H9 (cell line): Measurements from ENCODE around the gene TGM5. TPM values are rescaled to one million over a fixed set of nuclear protein-coding genes. Genes with fewer than 3 reads are reported as not detected.

ENCODE experiments used
- DNase-seq: peaks from one replicate; pipeline ENCODE4 v3.0.0-alpha.2; 2017
- H2AFZ ChIP-seq: one replicate; pipeline ENCODE4 v1.6.1; 2013; ENCODE audit warnings: mild to moderate bottlenecking, low read length, control low read depth, moderate library complexity
- H2AK5ac ChIP-seq: 2 replicates; pipeline ENCODE4 v1.6.1; 2013; ENCODE audit warnings: low read length, control low read depth, mixed read lengths; ENCODE audit not compliant: insufficient read length
- H2BK120ac ChIP-seq: one replicate; pipeline ENCODE4 v1.6.1; 2013; ENCODE audit warnings: low read depth, mild to moderate bottlenecking, low read length, control low read depth, inconsistent platforms; ENCODE audit not compliant: poor library complexity, severe bottlenecking
- H2BK12ac ChIP-seq: 2 replicates; pipeline ENCODE4 v1.6.1; 2013; ENCODE audit warnings: low read length, control low read depth, mixed read lengths, low read depth; ENCODE audit not compliant: insufficient read length
- H2BK15ac ChIP-seq: 2 replicates; pipeline ENCODE4 v1.6.1; 2013; ENCODE audit warnings: low read depth, low read length, control low read depth
- H2BK20ac ChIP-seq: one replicate; pipeline ENCODE4 v1.6.1; 2013; ENCODE audit warnings: low read depth, mild to moderate bottlenecking, low read length, control low read depth, inconsistent platforms; ENCODE audit not compliant: poor library complexity, severe bottlenecking
- H2BK5ac ChIP-seq: 2 replicates; pipeline ENCODE4 v1.6.1; 2013; ENCODE audit warnings: low read length, control low read depth, mixed read lengths; ENCODE audit not compliant: insufficient read length
- H3K14ac ChIP-seq: 2 replicates; pipeline ENCODE4 v1.6.1; 2013; ENCODE audit warnings: low read length, control low read depth; ENCODE audit not compliant: insufficient read depth
- H3K18ac ChIP-seq: 2 replicates; pipeline ENCODE4 v1.6.1; 2013; ENCODE audit warnings: low read depth, mild to moderate bottlenecking, mixed read lengths, low read length, control low read depth; ENCODE audit not compliant: insufficient read length
- H3K23ac ChIP-seq: 2 replicates; pipeline ENCODE4 v1.6.1; 2013; ENCODE audit warnings: low read length, control low read depth, mixed read lengths, low read depth; ENCODE audit not compliant: insufficient read length
- H3K23me2 ChIP-seq: 2 replicates; pipeline ENCODE4 v1.6.1; 2013; ENCODE audit warnings: low read depth, mild to moderate bottlenecking, mixed read lengths, low read length, control low read depth; ENCODE audit not compliant: insufficient read length, poor library complexity, severe bottlenecking
- H3K27ac ChIP-seq: 2 replicates; pipeline ENCODE4 v1.5.1; 2013; ENCODE audit warnings: low read length, control low read depth, mixed read lengths, low read depth; ENCODE audit not compliant: insufficient read length
- H3K27me3 ChIP-seq: 2 replicates; pipeline ENCODE4 v1.6.1; 2013; ENCODE audit warnings: low read length, control low read depth, inconsistent platforms; ENCODE audit not compliant: insufficient read depth
- H3K4ac ChIP-seq: 2 replicates; pipeline ENCODE4 v1.6.1; 2013; ENCODE audit warnings: low read depth, mild to moderate bottlenecking, control low read depth, inconsistent platforms, low read length, moderate library complexity
- H3K4me1 ChIP-seq: 2 replicates; pipeline ENCODE4 v1.6.1; 2013; ENCODE audit warnings: low read length, control low read depth, inconsistent platforms; ENCODE audit not compliant: insufficient read depth
- H3K4me2 ChIP-seq: 2 replicates; pipeline ENCODE4 v1.6.1; 2013; ENCODE audit warnings: low read length, control low read depth, mixed read lengths; ENCODE audit not compliant: insufficient read length, insufficient read depth
- H3K56ac ChIP-seq: 2 replicates; pipeline ENCODE4 v1.6.1; 2013; ENCODE audit warnings: low read depth, mild to moderate bottlenecking, mixed read lengths, low read length, control low read depth; ENCODE audit not compliant: insufficient read length
- H3K79me1 ChIP-seq: 2 replicates; pipeline ENCODE4 v1.6.1; 2013; ENCODE audit warnings: low read depth, mild to moderate bottlenecking, moderate library complexity, low read length, control low read depth, inconsistent platforms; ENCODE audit not compliant: insufficient read depth, poor library complexity, severe bottlenecking
- H3K79me2 ChIP-seq: 2 replicates; pipeline ENCODE4 v1.6.1; 2013; ENCODE audit warnings: low read length, control low read depth, inconsistent platforms; ENCODE audit not compliant: insufficient read depth
- H3K9ac ChIP-seq: 2 replicates; pipeline ENCODE4 v1.6.1; 2013; ENCODE audit warnings: low read length, control low read depth, mixed read lengths; ENCODE audit not compliant: insufficient read length; ENCODE audit errors: extremely low read depth
- H3K9me3 ChIP-seq: one replicate; pipeline ENCODE4 v1.6.1; 2013; ENCODE audit warnings: low read depth, low read length, inconsistent platforms; ENCODE audit not compliant: control insufficient read depth
- H3T11ph ChIP-seq: one replicate; pipeline ENCODE4 v1.6.1; 2013; ENCODE audit warnings: mild to moderate bottlenecking, low read length, control low read depth, inconsistent platforms
- H4K20me1 ChIP-seq: one replicate; pipeline ENCODE4 v1.6.1; 2013; ENCODE audit not compliant: control insufficient read depth, insufficient read length, insufficient read depth
- H4K5ac ChIP-seq: 2 replicates; pipeline ENCODE4 v1.6.1; 2013; ENCODE audit warnings: low read depth, mild to moderate bottlenecking, mixed read lengths, low read length, control low read depth; ENCODE audit not compliant: insufficient read length
- H4K8ac ChIP-seq: replicated peaks from 2 replicates; pipeline ENCODE4 v1.6.1; 2013; ENCODE audit warnings: low read length, control low read depth, mixed read lengths, low read depth; ENCODE audit not compliant: insufficient read length
- H4K91ac ChIP-seq: 2 replicates; pipeline ENCODE4 v1.6.1; 2013; ENCODE audit warnings: low read depth, mild to moderate bottlenecking, moderate library complexity, mixed read lengths, low read length, control low read depth; ENCODE audit not compliant: insufficient read length
- H3K27ac Mint-ChIP-seq, 3 experiments: 2 replicates in 2 of 3; 3 replicates in 1 of 3; pipeline ENCODE4 v1.8.0; 2020 to 2021; ENCODE audit warnings: mixed read lengths in 3 of 3, mild to moderate bottlenecking in 1 of 3, moderate library complexity in 1 of 3
- H3K27me3 Mint-ChIP-seq: 2 replicates; pipeline ENCODE4 v1.8.0; 2021; ENCODE audit warnings: low read depth, mild to moderate bottlenecking, moderate library complexity, mixed read lengths
- H3K36me3 Mint-ChIP-seq, 3 experiments: 2 replicates in 2 of 3; 3 replicates in 1 of 3; pipeline ENCODE4 v1.8.0; 2020 to 2021; ENCODE audit warnings: low read depth in 3 of 3, mixed read lengths in 3 of 3; ENCODE audit not compliant: insufficient read depth in 1 of 3
- H3K4me1 Mint-ChIP-seq, 2 experiments: 2 replicates each; pipeline ENCODE4 v1.8.0; 2020; ENCODE audit warnings: mixed read lengths in 2 of 2
- H3K4me3 Mint-ChIP-seq, 2 experiments: 2 replicates in 1 of 2; 3 replicates in 1 of 2; pipeline ENCODE4 v1.8.0; 2020 to 2021; ENCODE audit warnings: mild to moderate bottlenecking in 2 of 2, mixed read lengths in 2 of 2, moderate library complexity in 1 of 2
- H3K9me3 Mint-ChIP-seq, 2 experiments: 2 replicates in 1 of 2; 3 replicates in 1 of 2; pipeline ENCODE4 v1.8.0; 2020; ENCODE audit warnings: mild to moderate bottlenecking in 2 of 2, mixed read lengths in 2 of 2, moderate library complexity in 1 of 2
- WGBS: extraction: QIAGEN DNeasy Blood & Tissue Kit; methylation state at CpG from one replicate; pipeline ENCODE4 v1.1.7; 2013; ENCODE audit warnings: missing lambda C conversion rate, low lambda C conversion rate, mixed read lengths; ENCODE audit not compliant: insufficient read length; ENCODE audit errors: extremely low coverage; 5-methylcytosine and 5-hydroxymethylcytosine counted together
- total RNA-seq: library from RNA; stranded (reverse); gene quantifications from 2 replicates; pipeline ENCODE4 v1.2.1, GENCODE V29; 2021
- TF ChIP-seq, protein P1 (sequence below): fragments of 200-600 bp; sonication (generic); conservative IDR thresholded peaks from 3 replicates; pipeline ENCODE4 v1.8.0; 2021; ENCODE audit warnings: antibody characterized with exemption, mild to moderate bottlenecking

The TGM5 gene
- total RNA-seq, 1 experiment from 2014 or later = not detected

DNA sequence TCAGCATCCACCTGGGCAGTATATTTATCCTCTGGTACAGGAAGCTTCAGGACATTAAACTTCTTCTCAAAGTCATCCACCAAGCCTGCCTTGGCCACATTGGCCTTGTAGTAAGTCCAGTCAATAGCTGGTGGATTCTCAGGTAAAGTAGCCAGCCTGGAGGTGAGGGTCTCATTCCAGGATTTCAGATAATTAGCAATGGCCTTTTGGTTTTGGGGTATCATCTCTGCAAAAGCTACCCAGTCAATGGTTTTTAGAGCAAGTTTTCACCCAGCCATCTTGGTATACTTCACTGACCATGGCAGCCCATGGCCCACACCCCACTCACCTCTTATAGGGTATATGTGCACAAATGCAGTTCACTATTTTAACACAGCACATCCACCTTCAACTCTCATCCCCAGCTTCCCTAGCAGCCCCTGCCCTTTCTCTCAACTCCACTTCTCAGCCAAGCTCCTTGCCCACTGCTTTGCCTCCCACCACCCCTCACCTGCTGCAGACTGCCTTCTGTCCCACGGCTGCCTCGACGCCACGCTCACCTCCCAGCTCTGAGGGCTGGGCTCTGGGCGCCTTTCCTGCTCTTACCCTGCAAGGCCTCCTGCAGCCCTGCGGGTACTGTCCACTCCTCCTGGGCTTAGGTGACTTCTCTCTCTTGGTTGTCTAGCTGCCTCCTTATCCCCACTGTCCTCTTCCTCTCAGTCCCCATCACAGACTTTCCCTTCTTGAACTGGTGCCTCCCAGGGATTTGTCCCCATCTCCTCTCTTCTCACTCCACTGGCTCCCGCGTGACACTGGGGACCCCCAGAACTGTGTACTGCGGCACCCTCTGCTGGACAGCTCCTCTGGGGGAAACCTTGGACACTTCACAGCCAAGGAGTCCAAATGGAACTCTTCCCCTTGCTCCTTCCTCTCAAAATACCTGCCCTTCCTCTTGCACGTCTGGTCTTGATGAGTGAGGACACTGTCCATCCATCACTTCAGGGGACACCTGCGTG lies 1.7 kb upstream of the TGM5 start:
- WGBS = no CpG with 5 or more reads among the region's 11 CpGs
- Mint-ChIP-seq H3K9me3 (peaks cover 0 to 2% of the 10 kb centered on the region in 2 experiments; a peak in 2 of 5 replicates), H3K4me1 (no peaks in the 10 kb centered on the region), H3K27ac (no peak overlapping the region), H3K36me3 (no peaks in the 10 kb centered on the region), H3K27me3 (peaks cover 22% of the 10 kb centered on the region), H3K4me3 (no peak overlapping the region; a peak in 1 of 5 replicates)
- Histone ChIP-seq H3K14ac (no peak overlapping the region), H3K79me2 (no peaks in the 10 kb centered on the region), H3K4me2 (no peak overlapping the region), H3K4me1 (no peaks in the 10 kb centered on the region), H2BK120ac (no peak overlapping the region), H2BK15ac (no peak overlapping the region), H3K27ac (no peak overlapping the region), H3K18ac (no peak overlapping the region), H4K91ac (no peak overlapping the region), H4K20me1 (no peaks in the 10 kb centered on the region), H3K27me3 (no peaks in the 10 kb centered on the region), H3K79me1 (no peaks in the 10 kb centered on the region), H2AK5ac (no peak overlapping the region), H3K56ac (no peak overlapping the region), H3K23me2 (no peaks in the 10 kb centered on the region), H4K5ac (no peak overlapping the region), H3K9ac (no peak overlapping the region), H3K9me3 (no peaks in the 10 kb centered on the region), H3T11ph (no peak overlapping the region), H3K23ac (no peak overlapping the region), H2BK5ac (no peak overlapping the region), H2BK20ac (no peak overlapping the region), H2BK12ac (no peak overlapping the region), H3K4ac (no peak overlapping the region), H4K8ac (no peak overlapping the region), H2AFZ (no peak overlapping the region)
- TF ChIP-seq, protein P1, sequence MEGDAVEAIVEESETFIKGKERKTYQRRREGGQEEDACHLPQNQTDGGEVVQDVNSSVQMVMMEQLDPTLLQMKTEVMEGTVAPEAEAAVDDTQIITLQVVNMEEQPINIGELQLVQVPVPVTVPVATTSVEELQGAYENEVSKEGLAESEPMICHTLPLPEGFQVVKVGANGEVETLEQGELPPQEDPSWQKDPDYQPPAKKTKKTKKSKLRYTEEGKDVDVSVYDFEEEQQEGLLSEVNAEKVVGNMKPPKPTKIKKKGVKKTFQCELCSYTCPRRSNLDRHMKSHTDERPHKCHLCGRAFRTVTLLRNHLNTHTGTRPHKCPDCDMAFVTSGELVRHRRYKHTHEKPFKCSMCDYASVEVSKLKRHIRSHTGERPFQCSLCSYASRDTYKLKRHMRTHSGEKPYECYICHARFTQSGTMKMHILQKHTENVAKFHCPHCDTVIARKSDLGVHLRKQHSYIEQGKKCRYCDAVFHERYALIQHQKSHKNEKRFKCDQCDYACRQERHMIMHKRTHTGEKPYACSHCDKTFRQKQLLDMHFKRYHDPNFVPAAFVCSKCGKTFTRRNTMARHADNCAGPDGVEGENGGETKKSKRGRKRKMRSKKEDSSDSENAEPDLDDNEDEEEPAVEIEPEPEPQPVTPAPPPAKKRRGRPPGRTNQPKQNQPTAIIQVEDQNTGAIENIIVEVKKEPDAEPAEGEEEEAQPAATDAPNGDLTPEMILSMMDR = peak; percentile 65
- peak; percentile 62 for DNase-seq
